Kidney (tissue), 14 donors: ENCODE measurements around the gene SWI5. TPM values are rescaled to one million over a fixed set of nuclear protein-coding genes. Genes with fewer than 3 reads are reported as not detected.

Experiments
- DNase-seq, 5 donors: peaks; one replicate each; pipeline ENCODE4 v3.0.0-alpha.2; 2013 to 2020
- FAIRE-seq: peaks from 2 replicates; lab custom pipeline; 2012; peaks lifted over from hg19 to GRCh38; lab: Jason Lieb, UNC
- H3K27ac ChIP-seq, 2 donors: one replicate each; pipeline ENCODE4 v1.7.0; 2013; ENCODE audit warnings: low read depth in 2 of 2, low read length in 2 of 2, inconsistent platforms in 1 of 2
- H3K27me3 ChIP-seq: one replicate; pipeline ENCODE4 v1.7.1; 2013; ENCODE audit warnings: low read length, inconsistent platforms; ENCODE audit not compliant: control insufficient read depth, insufficient read depth
- H3K36me3 ChIP-seq, 3 donors: one replicate each; pipeline versions ENCODE4 v1.7.0 to v1.7.1; 2013; ENCODE audit warnings: low read length in 3 of 3, control low read depth in 1 of 3, inconsistent platforms in 1 of 3; ENCODE audit not compliant: insufficient read depth in 3 of 3, control insufficient read depth in 2 of 3
- H3K4me1 ChIP-seq, 3 donors: one replicate each; pipeline versions ENCODE4 v1.7.0 to v1.7.1; 2013; ENCODE audit warnings: low read length in 3 of 3, inconsistent platforms in 1 of 3, low read depth in 1 of 3; ENCODE audit not compliant: control insufficient read depth in 2 of 3, insufficient read depth in 2 of 3
- H3K4me3 ChIP-seq, 3 donors: one replicate each; pipeline versions ENCODE4 v1.7.0 to v1.8.1; 2013; ENCODE audit warnings: low read length in 3 of 3, control low read depth in 1 of 3, inconsistent platforms in 1 of 3
- H3K9ac ChIP-seq, 3 donors: one replicate each; pipeline versions ENCODE4 v1.7.0 to v1.7.1; 2013; ENCODE audit warnings: low read length in 3 of 3, control low read depth in 1 of 3, inconsistent platforms in 1 of 3
- H3K9me3 ChIP-seq, 3 donors: one replicate each; pipeline versions ENCODE4 v1.7.0 to v1.7.1; 2013; ENCODE audit warnings: low read length in 3 of 3, control low read depth in 1 of 3, inconsistent platforms in 1 of 3; ENCODE audit not compliant: control insufficient read depth in 2 of 3, insufficient read depth in 1 of 3
- intact Hi-C: fragments of 100-400 bp; cut with DNase I; formaldehyde crosslinking; loops from one replicate; pipeline ENCODE4 v1.11.1; 2022
- polyA plus RNA-seq: library from polyadenylated mRNA; stranded (reverse); fragments of 350-450 nt; fragmentation: Illumina TruSeq; extraction: RNeasy Lipid Tissue Mini Kit (QIAGEN cat#74804); gene quantifications from one replicate; pipeline ENCODE4 v1.2.3, GENCODE V29; 2014; ENCODE audit warnings: low read depth, low replicate concordance; ENCODE audit not compliant: insufficient read depth
- total RNA-seq: library from RNA; stranded (reverse); fragmentation: NEBNext Ultra II Directional; extraction: Animal tissue kit (Norgen Biotek cat#: 25700); gene quantifications from one replicate; pipeline ENCODE4 v1.2.1, GENCODE V29; 2021
- TF ChIP-seq, protein P1 (sequence below): IDR thresholded peaks from 3 replicates; pipeline ENCODE4 v1.5.1; 2012; ENCODE audit warnings: mild to moderate bottlenecking, moderate library complexity, borderline replicate concordance; ENCODE audit not compliant: insufficient read depth; ENCODE audit errors: extremely low read depth
- donor health status: control.
- donor health status: control.
- donor health status: control.
- donor health status: control.
- donor health status: control.
- donor health status: DM: yes; HTN: yes; CAD: no.
- donor health status: Normal renal cell carcinoma (clear cell type).

The SWI5 gene
- total and polyA plus RNA-seq, 2 donors from 2014 or later, result 20.3 to 67.8 TPM

DNA sequence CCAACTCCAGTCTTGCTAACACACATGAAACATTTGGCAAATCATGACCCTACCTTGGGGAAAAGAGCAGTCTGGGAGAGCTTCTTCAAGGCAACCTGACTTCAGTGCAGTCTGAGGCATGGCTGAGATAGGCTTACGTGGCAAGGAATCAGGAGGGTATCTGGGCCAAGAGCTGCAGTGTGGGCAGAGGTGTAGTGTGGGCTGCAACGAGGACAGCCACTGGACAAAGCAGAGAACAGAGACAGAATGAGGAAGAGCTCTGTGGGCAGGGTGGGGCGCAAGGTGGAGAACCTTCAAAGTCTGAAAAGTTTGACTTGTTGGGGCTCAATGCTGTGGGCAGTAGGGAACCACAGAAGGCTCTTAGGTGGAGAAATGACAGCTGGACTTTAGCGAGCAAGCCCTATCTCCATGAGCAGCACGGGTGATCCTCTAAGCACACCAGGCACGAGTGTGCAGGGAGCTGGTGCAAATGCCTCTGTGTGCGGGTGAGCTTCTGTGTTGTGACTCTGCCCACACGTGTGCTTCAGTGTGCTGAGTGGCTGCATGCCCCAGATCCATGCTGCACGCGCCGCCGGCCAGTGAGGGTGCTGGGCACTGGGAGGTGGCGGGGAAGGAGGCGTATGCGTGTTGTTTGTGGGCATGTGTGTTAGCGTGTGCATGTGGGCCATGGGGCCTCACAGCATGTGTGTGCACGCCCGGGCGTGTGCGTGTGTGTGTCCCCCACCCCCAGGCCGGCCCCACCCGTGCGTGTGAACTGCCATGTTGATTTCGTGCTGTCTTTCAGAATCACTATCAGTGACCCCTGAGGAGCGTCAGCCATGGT, 23.5 kb upstream of the SWI5 start:
- no peak overlapping the region for H3K9ac ChIP-seq
- peaks cover 0 to 5% (median 2%) of the 10 kb centered on the region in 3 donors for H3K36me3 ChIP-seq
- intact Hi-C loops, result no loop called here
- no peaks in the 10 kb centered on the region for H3K9me3 ChIP-seq
- TF ChIP-seq, protein P1, sequence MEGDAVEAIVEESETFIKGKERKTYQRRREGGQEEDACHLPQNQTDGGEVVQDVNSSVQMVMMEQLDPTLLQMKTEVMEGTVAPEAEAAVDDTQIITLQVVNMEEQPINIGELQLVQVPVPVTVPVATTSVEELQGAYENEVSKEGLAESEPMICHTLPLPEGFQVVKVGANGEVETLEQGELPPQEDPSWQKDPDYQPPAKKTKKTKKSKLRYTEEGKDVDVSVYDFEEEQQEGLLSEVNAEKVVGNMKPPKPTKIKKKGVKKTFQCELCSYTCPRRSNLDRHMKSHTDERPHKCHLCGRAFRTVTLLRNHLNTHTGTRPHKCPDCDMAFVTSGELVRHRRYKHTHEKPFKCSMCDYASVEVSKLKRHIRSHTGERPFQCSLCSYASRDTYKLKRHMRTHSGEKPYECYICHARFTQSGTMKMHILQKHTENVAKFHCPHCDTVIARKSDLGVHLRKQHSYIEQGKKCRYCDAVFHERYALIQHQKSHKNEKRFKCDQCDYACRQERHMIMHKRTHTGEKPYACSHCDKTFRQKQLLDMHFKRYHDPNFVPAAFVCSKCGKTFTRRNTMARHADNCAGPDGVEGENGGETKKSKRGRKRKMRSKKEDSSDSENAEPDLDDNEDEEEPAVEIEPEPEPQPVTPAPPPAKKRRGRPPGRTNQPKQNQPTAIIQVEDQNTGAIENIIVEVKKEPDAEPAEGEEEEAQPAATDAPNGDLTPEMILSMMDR, result no peak
- H3K27me3 ChIP-seq, result no peaks in the 10 kb centered on the region
- no peak overlapping the region for H3K4me3 ChIP-seq
- H3K4me1 ChIP-seq, result peaks cover 0 to 7% (median 0%) of the 10 kb centered on the region in 3 donors
- H3K27ac ChIP-seq, result no peak overlapping the region
- FAIRE-seq (no peak), DNase-seq (no peak)

DNA sequence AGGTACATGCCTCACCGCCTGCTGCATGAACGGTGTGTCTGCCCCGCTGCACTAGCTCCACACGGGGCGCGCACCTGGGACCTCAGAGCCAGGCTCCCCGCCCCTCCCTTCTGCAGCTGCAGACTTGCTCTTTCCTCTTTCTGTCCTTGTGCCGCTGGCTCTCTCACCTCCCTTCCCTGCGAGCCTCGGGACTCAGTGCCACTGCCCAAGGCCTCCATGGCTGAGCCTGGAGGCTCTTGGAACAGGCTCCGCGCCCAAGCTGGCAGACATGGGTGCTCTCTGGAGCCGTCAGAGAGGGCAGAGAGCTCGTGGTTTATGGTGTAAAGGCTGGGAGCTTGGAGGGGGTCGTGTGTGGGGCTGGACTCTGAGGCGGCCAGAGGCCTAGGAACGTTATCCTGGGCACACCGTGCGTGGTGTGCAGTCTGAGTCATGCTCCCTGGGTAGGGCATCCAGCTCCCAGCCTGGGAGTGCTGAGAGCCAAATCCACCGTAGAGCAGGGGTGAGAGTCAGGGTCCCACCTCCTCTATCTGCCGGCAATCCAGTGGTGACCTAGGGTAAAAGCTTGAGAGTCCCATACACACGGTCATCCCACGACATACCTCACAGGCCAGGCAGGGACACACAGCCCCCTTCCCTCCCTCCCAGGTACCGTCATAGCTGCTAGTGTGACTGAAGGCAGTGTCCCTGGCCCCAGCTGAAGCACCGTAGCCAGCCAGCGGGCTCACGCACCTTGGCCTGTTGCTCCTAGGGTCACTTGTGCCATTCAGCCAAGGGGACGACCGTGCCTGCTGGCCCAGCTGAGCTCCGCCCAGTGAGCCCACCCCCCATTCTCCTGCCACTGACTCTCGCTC, 22.7 kb upstream of the SWI5 start:
- intact Hi-C loops, result no loop called here
- peak in 1 of 5 donors; percentile 68 for DNase-seq
- no peaks in the 10 kb centered on the region for H3K27me3 ChIP-seq
- no peak overlapping the region for H3K27ac ChIP-seq
- no peak for FAIRE-seq
- no peak overlapping the region for H3K4me3 ChIP-seq
- H3K36me3 ChIP-seq, result peaks cover 0 to 7% (median 7%) of the 10 kb centered on the region in 3 donors
- no peaks in the 10 kb centered on the region for H3K9me3 ChIP-seq
- H3K4me1 ChIP-seq, result peaks cover 0 to 7% (median 0%) of the 10 kb centered on the region in 3 donors
- TF ChIP-seq, protein P1, result no peak
- H3K9ac ChIP-seq, result no peak overlapping the region

DNA sequence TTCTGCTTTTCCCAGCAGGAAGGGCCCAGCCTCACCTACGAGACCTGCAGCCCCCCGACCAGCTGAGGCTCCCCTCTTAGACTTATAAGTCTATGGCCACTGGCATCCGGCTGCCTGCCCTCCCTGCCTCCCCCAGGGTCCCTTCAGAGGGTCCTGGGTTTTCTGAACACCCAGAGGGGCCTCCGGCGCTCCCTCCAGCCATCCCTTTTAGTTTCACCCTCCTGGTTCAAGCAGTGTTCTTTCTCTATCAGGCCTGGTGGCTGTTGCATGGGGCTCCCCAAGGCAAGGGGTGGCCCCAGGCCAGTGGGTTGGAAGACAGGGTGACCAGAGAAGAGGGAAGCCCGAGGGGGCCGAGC, 22.1 kb upstream of the SWI5 start:
- DNase-seq (peak in 1 of 5 donors; percentile 66), FAIRE-seq (no peak)
- Histone ChIP-seq H3K4me1 (peaks cover 0 to 7% (median 0%) of the 10 kb centered on the region in 3 donors), H3K9ac (no peak overlapping the region), H3K27ac (no peak overlapping the region), H3K4me3 (no peak overlapping the region), H3K27me3 (no peaks in the 10 kb centered on the region), H3K36me3 (peaks cover 0 to 12% (median 12%) of the 10 kb centered on the region in 3 donors), H3K9me3 (no peaks in the 10 kb centered on the region)
- intact Hi-C loops, result no loop called here
- TF ChIP-seq, protein P1, result no peak
